GM12878 (cell line): ENCODE results near the gene N4BP2. TPM values are rescaled to one million over a fixed set of nuclear protein-coding genes. Genes with fewer than 3 reads are reported as not detected.

Source experiments
- CEBPZ ChIP-seq: fragments of 150-350 bp; IDR thresholded peaks from 2 replicates; pipeline ENCODE4 v1.6.1; 2016; ENCODE audit warnings: low read depth, low read length
- HDAC2 ChIP-seq: fragments of 200-600 bp; sonication (generic); IDR thresholded peaks from 2 replicates; pipeline ENCODE4 v1.6.1; 2017
- NFYB ChIP-seq: IDR thresholded peaks from 2 replicates; pipeline ENCODE4 v1.6.1; 2011; ENCODE audit warnings: low read depth, mild to moderate bottlenecking, low read length, improper control_type of control experiment, moderate library complexity; ENCODE audit not compliant: insufficient read depth
- SREBF2 ChIP-seq: IDR thresholded peaks from 2 replicates; pipeline ENCODE4 v1.6.1; 2012; ENCODE audit warnings: mild to moderate bottlenecking, low read length
- SUPT20H ChIP-seq: IDR thresholded peaks from 2 replicates; pipeline ENCODE4 v1.6.1; 2011; ENCODE audit warnings: low read depth, mild to moderate bottlenecking, low read length, moderate library complexity, borderline replicate concordance; ENCODE audit not compliant: control insufficient read depth
- YY1 ChIP-seq: IDR thresholded peaks from 2 replicates; pipeline ENCODE4 v1.6.1; 2011; ENCODE audit warnings: low read depth, mild to moderate bottlenecking, low read length
- ZNF384 ChIP-seq: IDR thresholded peaks from 2 replicates; pipeline ENCODE4 v1.6.1; 2012; ENCODE audit warnings: low read depth, mild to moderate bottlenecking, low read length, improper control_type of control experiment, borderline replicate concordance
- ZNF622 ChIP-seq: fragments of 450-650 bp; IDR thresholded peaks from 2 replicates; pipeline ENCODE4 v1.6.1; 2017; ENCODE audit warnings: mild to moderate bottlenecking, inconsistent platforms
- polyA plus RNA-seq, 11 experiments: library from polyadenylated mRNA; depleted of rRNA in 4 of 11; unstranded in 6 of 11; stranded (reverse) in 5 of 11; fragments of >200 nt; fragmentation: Nextera tagmentation in 4 of 11; fragmentation: Illumina TruSeq in 1 of 11; extraction: Ambion mirVana in 4 of 11; extraction: Trizol in 1 of 11; gene quantifications; 1 replicate in 1 of 11; 2 replicates in 10 of 11; pipeline versions ENCODE4 v1.2.1 to v1.2.3, GENCODE V29; 2011 to 2016; ENCODE audit warnings: inconsistent platforms in 2 of 11, missing spikeins in 2 of 11, low read depth in 1 of 11
- total RNA-seq, 4 experiments: library from RNA; depleted of rRNA in 3 of 4; stranded (reverse); fragments of >200 nt in 3 of 4; fragmentation: Illumina TruSeq in 1 of 4; extraction: Trizol in 1 of 4; gene quantifications; 2 replicates each; pipeline versions ENCODE4 v1.2.1 to v1.2.3, GENCODE V29; 2013 to 2021
- TF ChIP-seq, protein P1 (sequence below): IDR thresholded peaks from 2 replicates; pipeline ENCODE4 v1.6.1; 2012; ENCODE audit warnings: low read depth, low read length, improper control_type of control experiment

N4BP2 gene
- total and polyA plus RNA-seq, 10 of the 15 experiments (the other 5 are each of a cell fraction or from before 2014, with no cell fraction given): 2.3 to 18.7 (median 10.0) TPM

- TF ChIP-seq CEBPZ (no peak), ZNF384 (peak; percentile 15; the same call in 1 of the 2 replicates), ZNF622 (no peak), SREBF2 (no peak), YY1 (no peak), HDAC2 (no peak), SUPT20H (no peak), NFYB (no peak)
- TF ChIP-seq, protein P1, sequence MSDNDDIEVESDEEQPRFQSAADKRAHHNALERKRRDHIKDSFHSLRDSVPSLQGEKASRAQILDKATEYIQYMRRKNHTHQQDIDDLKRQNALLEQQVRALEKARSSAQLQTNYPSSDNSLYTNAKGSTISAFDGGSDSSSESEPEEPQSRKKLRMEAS: no peak
These were observed 129.4 kb downstream of the N4BP2 start (continued) for GRCh38 chr4:40185830-40186664.
